Measurements from ENCODE around the gene PLEKHA1.

The PLEKHA1 gene

GRCh38 chr10:122354383-122354782, 20.1 kb upstream of the PLEKHA1 start:
- ChIA-PET POLR2A (no interaction called here), CTCF (interaction anchor here (1.0 kb wide), 1 partner anchor 14 kb away, joined by 3 read pairs; no protein-coding TSS in a partner anchor)
- no CpG with 5 or more reads among the region's 2 CpGs for WGBS (ENCODE audit: insufficient coverage)

GRCh38 chr10:122357685-122358084, 16.8 kb upstream of the PLEKHA1 start:
- Histone ChIP-seq H3K36me3 (ENCODE audit: control insufficient read depth in 4 of 4, insufficient read depth in 4 of 4, low read length in 3 of 4) (no peaks in the 10 kb centered on the region), H3K4me1 (ENCODE audit: control extremely low read depth in 1 of 4, control insufficient read depth in 4 of 4, insufficient read depth in 4 of 4, low read length in 3 of 4) (no peaks in the 10 kb centered on the region), H3K4me3 (ENCODE audit: control insufficient read depth in 1 of 7, extremely low read depth in 1 of 7, insufficient read depth in 4 of 7, low read depth in 2 of 7, low read length in 6 of 7) (no peak overlapping the region), H3K9me3 (ENCODE audit: control extremely low read depth in 1 of 5, control insufficient read depth in 4 of 5, insufficient read depth in 2 of 5, low read depth in 1 of 5, low read length in 4 of 5) (peaks cover 0 to 11% (median 0%) of the 10 kb centered on the region in 5 experiments), H3K27me3 (replicated peaks in 2 of 5; ENCODE audit: control insufficient read depth in 4 of 5, insufficient read depth in 5 of 5, low read length in 4 of 5) (peaks cover 0 to 5% (median 4%) of the 10 kb centered on the region in 5 experiments), H3K27ac (ENCODE audit: insufficient read depth in 1 of 2, low read depth in 1 of 2, low read length in 2 of 2, poor library complexity in 1 of 2, severe bottlenecking in 2 of 2) (no peak overlapping the region)
- 88% methylated on average over 1 of the region's 4 CpGs for WGBS (ENCODE audit: insufficient coverage)
- ChIA-PET POLR2A (no interaction called here), CTCF (interaction anchor here (0.8 kb wide), 1 partner anchor 77 kb away, joined by 3 read pairs; no protein-coding TSS in a partner anchor)
- DNase-seq, result no peak

More at GRCh38 chr10:122354383-122354782, 20.1 kb upstream of the PLEKHA1 start:
- Histone ChIP-seq H3K27me3 (replicated peaks in 2 of 5; ENCODE audit: control insufficient read depth in 4 of 5, insufficient read depth in 5 of 5, low read length in 4 of 5) (peaks cover 0 to 6% (median 4%) of the 10 kb centered on the region in 5 experiments), H3K4me1 (ENCODE audit: control extremely low read depth in 1 of 4, control insufficient read depth in 4 of 4, insufficient read depth in 4 of 4, low read length in 3 of 4) (no peaks in the 10 kb centered on the region), H3K36me3 (ENCODE audit: control insufficient read depth in 4 of 4, insufficient read depth in 4 of 4, low read length in 3 of 4) (no peaks in the 10 kb centered on the region), H3K27ac (ENCODE audit: insufficient read depth in 1 of 2, low read depth in 1 of 2, low read length in 2 of 2, poor library complexity in 1 of 2, severe bottlenecking in 2 of 2) (no peak overlapping the region), H3K4me3 (ENCODE audit: control insufficient read depth in 1 of 7, extremely low read depth in 1 of 7, insufficient read depth in 4 of 7, low read depth in 2 of 7, low read length in 6 of 7) (no peak overlapping the region), H3K9me3 (ENCODE audit: control extremely low read depth in 1 of 5, control insufficient read depth in 4 of 5, insufficient read depth in 2 of 5, low read depth in 1 of 5, low read length in 4 of 5) (peaks cover 0 to 9% (median 0%) of the 10 kb centered on the region in 5 experiments)
- no peak for DNase-seq

- WGBS (ENCODE audit: insufficient coverage), result 86% methylated on average over 1 of the region's 2 CpGs
Observed at GRCh38 chr10:122359621-122360020, 14.9 kb upstream of the PLEKHA1 start.

GRCh38 chr10:122361046-122361445, 13.5 kb upstream of the PLEKHA1 start:
- POLR2A ChIA-PET, result no interaction called here
- no peak for DNase-seq
- CTCF ChIA-PET, result no interaction called here
- no peak overlapping the region for H3K4me3 ChIP-seq (ENCODE audit: control insufficient read depth in 1 of 7, extremely low read depth in 1 of 7, insufficient read depth in 4 of 7, low read depth in 2 of 7, low read length in 6 of 7)
- 100% methylated on average over 1 of the region's 1 CpG for WGBS (ENCODE audit: insufficient coverage)
- H3K27ac ChIP-seq (ENCODE audit: insufficient read depth in 1 of 2, low read depth in 1 of 2, low read length in 2 of 2, poor library complexity in 1 of 2, severe bottlenecking in 2 of 2), result no peak overlapping the region
- H3K36me3 ChIP-seq (ENCODE audit: control insufficient read depth in 4 of 4, insufficient read depth in 4 of 4, low read length in 3 of 4), result no peaks in the 10 kb centered on the region
- no peaks in the 10 kb centered on the region for H3K4me1 ChIP-seq (ENCODE audit: control extremely low read depth in 1 of 4, control insufficient read depth in 4 of 4, insufficient read depth in 4 of 4, low read length in 3 of 4)
- H3K9me3 ChIP-seq (ENCODE audit: control extremely low read depth in 1 of 5, control insufficient read depth in 4 of 5, insufficient read depth in 2 of 5, low read depth in 1 of 5, low read length in 4 of 5), result peaks cover 0 to 11% (median 0%) of the 10 kb centered on the region in 5 experiments
- peaks cover 0 to 3% (median 0%) of the 10 kb centered on the region in 5 experiments for H3K27me3 ChIP-seq (replicated peaks in 2 of 5; ENCODE audit: control insufficient read depth in 4 of 5, insufficient read depth in 5 of 5, low read length in 4 of 5)

More at GRCh38 chr10:122359621-122360020, 14.9 kb upstream of the PLEKHA1 start:
- ChIA-PET CTCF (interaction anchor here (0.6 to 0.8 kb wide), 2 partner anchors 10 to 16 kb away, joined by 3 read pairs; no protein-coding TSS in a partner anchor), POLR2A (interaction anchor here (0.6 to 0.8 kb wide), 2 partner anchors 10 to 98 kb away, joined by 3 read pairs; no protein-coding TSS in a partner anchor)
- Histone ChIP-seq H3K9me3 (ENCODE audit: control extremely low read depth in 1 of 5, control insufficient read depth in 4 of 5, insufficient read depth in 2 of 5, low read depth in 1 of 5, low read length in 4 of 5) (peaks cover 0 to 11% (median 0%) of the 10 kb centered on the region in 5 experiments), H3K4me1 (ENCODE audit: control extremely low read depth in 1 of 4, control insufficient read depth in 4 of 4, insufficient read depth in 4 of 4, low read length in 3 of 4) (no peaks in the 10 kb centered on the region), H3K4me3 (ENCODE audit: control insufficient read depth in 1 of 7, extremely low read depth in 1 of 7, insufficient read depth in 4 of 7, low read depth in 2 of 7, low read length in 6 of 7) (no peak overlapping the region), H3K27ac (ENCODE audit: insufficient read depth in 1 of 2, low read depth in 1 of 2, low read length in 2 of 2, poor library complexity in 1 of 2, severe bottlenecking in 2 of 2) (no peak overlapping the region), H3K36me3 (ENCODE audit: control insufficient read depth in 4 of 4, insufficient read depth in 4 of 4, low read length in 3 of 4) (no peaks in the 10 kb centered on the region), H3K27me3 (replicated peaks in 2 of 5; ENCODE audit: control insufficient read depth in 4 of 5, insufficient read depth in 5 of 5, low read length in 4 of 5) (peaks cover 0 to 4% (median 0%) of the 10 kb centered on the region in 5 experiments)
- DNase-seq, result no peak

- Histone ChIP-seq H3K9me3 (ENCODE audit: control extremely low read depth in 1 of 5, control insufficient read depth in 4 of 5, insufficient read depth in 2 of 5, low read depth in 1 of 5, low read length in 4 of 5) (peaks cover 0 to 14% (median 1%) of the 10 kb centered on the region in 5 experiments), H3K4me1 (ENCODE audit: control extremely low read depth in 1 of 4, control insufficient read depth in 4 of 4, insufficient read depth in 4 of 4, low read length in 3 of 4) (no peaks in the 10 kb centered on the region), H3K36me3 (ENCODE audit: control insufficient read depth in 4 of 4, insufficient read depth in 4 of 4, low read length in 3 of 4) (no peaks in the 10 kb centered on the region), H3K27ac (ENCODE audit: insufficient read depth in 1 of 2, low read depth in 1 of 2, low read length in 2 of 2, poor library complexity in 1 of 2, severe bottlenecking in 2 of 2) (no peak overlapping the region), H3K27me3 (replicated peaks in 2 of 5; ENCODE audit: control insufficient read depth in 4 of 5, insufficient read depth in 5 of 5, low read length in 4 of 5) (peaks cover 0 to 6% (median 2%) of the 10 kb centered on the region in 5 experiments), H3K4me3 (ENCODE audit: control insufficient read depth in 1 of 7, extremely low read depth in 1 of 7, insufficient read depth in 4 of 7, low read depth in 2 of 7, low read length in 6 of 7) (no peak overlapping the region)
- ChIA-PET CTCF (no interaction called here), POLR2A (no interaction called here)
- 93% methylated on average over 3 of the region's 4 CpGs for WGBS (ENCODE audit: insufficient coverage)
- DNase-seq, result no peak
Observed at GRCh38 chr10:122362031-122362592, 12.4 kb upstream of the PLEKHA1 start.

- H3K4me3 ChIP-seq (ENCODE audit: control insufficient read depth in 1 of 7, extremely low read depth in 1 of 7, insufficient read depth in 4 of 7, low read depth in 2 of 7, low read length in 6 of 7), result no peak overlapping the region
- DNase-seq, result no peak
- POLR2A ChIA-PET, result no interaction called here
- H3K27me3 ChIP-seq (replicated peaks in 2 of 5; ENCODE audit: control insufficient read depth in 4 of 5, insufficient read depth in 5 of 5, low read length in 4 of 5), result peaks cover 0 to 7% (median 2%) of the 10 kb centered on the region in 5 experiments
- 78% methylated on average over 1 of the region's 2 CpGs for WGBS (ENCODE audit: insufficient coverage)
- H3K27ac ChIP-seq (ENCODE audit: insufficient read depth in 1 of 2, low read depth in 1 of 2, low read length in 2 of 2, poor library complexity in 1 of 2, severe bottlenecking in 2 of 2), result no peak overlapping the region
- CTCF ChIA-PET, result no interaction called here
- no peaks in the 10 kb centered on the region for H3K36me3 ChIP-seq (ENCODE audit: control insufficient read depth in 4 of 4, insufficient read depth in 4 of 4, low read length in 3 of 4)
- H3K4me1 ChIP-seq (ENCODE audit: control extremely low read depth in 1 of 4, control insufficient read depth in 4 of 4, insufficient read depth in 4 of 4, low read length in 3 of 4), result no peaks in the 10 kb centered on the region
- H3K9me3 ChIP-seq (ENCODE audit: control extremely low read depth in 1 of 5, control insufficient read depth in 4 of 5, insufficient read depth in 2 of 5, low read depth in 1 of 5, low read length in 4 of 5), result peaks cover 0 to 14% (median 3%) of the 10 kb centered on the region in 5 experiments
Observed at GRCh38 chr10:122362621-122363020, 11.9 kb upstream of the PLEKHA1 start.

GRCh38 chr10:122363311-122363710, 11.2 kb upstream of the PLEKHA1 start:
- POLR2A ChIA-PET, result no interaction called here
- DNase-seq, result no peak
- no peak overlapping the region for H3K4me3 ChIP-seq (ENCODE audit: control insufficient read depth in 1 of 7, extremely low read depth in 1 of 7, insufficient read depth in 4 of 7, low read depth in 2 of 7, low read length in 6 of 7)
- H3K36me3 ChIP-seq (ENCODE audit: control insufficient read depth in 4 of 4, insufficient read depth in 4 of 4, low read length in 3 of 4), result no peaks in the 10 kb centered on the region
- peaks cover 0 to 11% (median 3%) of the 10 kb centered on the region in 5 experiments for H3K9me3 ChIP-seq (ENCODE audit: control extremely low read depth in 1 of 5, control insufficient read depth in 4 of 5, insufficient read depth in 2 of 5, low read depth in 1 of 5, low read length in 4 of 5)
- peaks cover 0 to 8% (median 3%) of the 10 kb centered on the region in 5 experiments for H3K27me3 ChIP-seq (replicated peaks in 2 of 5; ENCODE audit: control insufficient read depth in 4 of 5, insufficient read depth in 5 of 5, low read length in 4 of 5)
- H3K4me1 ChIP-seq (ENCODE audit: control extremely low read depth in 1 of 4, control insufficient read depth in 4 of 4, insufficient read depth in 4 of 4, low read length in 3 of 4), result no peaks in the 10 kb centered on the region
- no peak overlapping the region for H3K27ac ChIP-seq (ENCODE audit: insufficient read depth in 1 of 2, low read depth in 1 of 2, low read length in 2 of 2, poor library complexity in 1 of 2, severe bottlenecking in 2 of 2)
- CTCF ChIA-PET, result no interaction called here
- 100% methylated on average over 2 of the region's 2 CpGs for WGBS (ENCODE audit: insufficient coverage)
